Kidney epithelial cell (primary cell): ENCODE data around the gene ORAI1. TPM values are rescaled to one million over a fixed set of nuclear protein-coding genes. Genes with fewer than 3 reads are reported as not detected.

ENCODE experiments used
- DNase-seq: peaks from one replicate; pipeline ENCODE4 v3.0.0-alpha.2; 2010; ENCODE audit warnings: low read depth
- H3K27me3 ChIP-seq: 2 replicates; pipeline ENCODE4 v1.6.0; 2011; ENCODE audit warnings: low read length; ENCODE audit not compliant: control insufficient read depth, insufficient read depth
- H3K36me3 ChIP-seq: 2 replicates; pipeline ENCODE4 v1.5.1; 2011; ENCODE audit warnings: low read length; ENCODE audit not compliant: control insufficient read depth, insufficient read depth
- H3K4me3 ChIP-seq: 2 replicates; pipeline ENCODE4 v1.5.1; 2011; ENCODE audit warnings: low read depth, mild to moderate bottlenecking, control low read depth, low read length
- CTCF ChIP-seq: IDR thresholded peaks from 2 replicates; pipeline ENCODE4 v1.5.1; 2011; ENCODE audit warnings: mild to moderate bottlenecking, moderate library complexity, low read length, control low read depth, inconsistent platforms; ENCODE audit not compliant: insufficient read depth, poor library complexity, severe bottlenecking
- total RNA-seq: library from RNA; depleted of rRNA; stranded (reverse); fragments of >200 nt; gene quantifications from 2 replicates; pipeline ENCODE4 v1.2.3, GENCODE V29; 2015

Gene ORAI1
- total RNA-seq, 1 donor from 2014 or later: 11.9 TPM

- no peak for DNase-seq
- Histone ChIP-seq H3K4me3 (no peak overlapping the region), H3K36me3 (no peaks in the 10 kb centered on the region), H3K27me3 (no peaks in the 10 kb centered on the region)
- TF ChIP-seq CTCF: no peak
Observed at GRCh38 chr12:121590476-121591143, 35.7 kb upstream of the ORAI1 start.

- H3K36me3 ChIP-seq: no peaks in the 10 kb centered on the region
- no peak overlapping the region for H3K4me3 ChIP-seq
- TF ChIP-seq CTCF: no peak
- no peak for DNase-seq
- no peaks in the 10 kb centered on the region for H3K27me3 ChIP-seq
Observed at GRCh38 chr12:121592320-121592719, 34.0 kb upstream of the ORAI1 start.

GRCh38 chr12:121595520-121595919, 30.8 kb upstream of the ORAI1 start:
- Histone ChIP-seq H3K4me3 (no peak overlapping the region), H3K36me3 (no peaks in the 10 kb centered on the region), H3K27me3 (no peaks in the 10 kb centered on the region)
- DNase-seq: no peak
- TF ChIP-seq CTCF: no peak

GRCh38 chr12:121596526-121596925, 29.8 kb upstream of the ORAI1 start:
- Histone ChIP-seq H3K27me3 (no peaks in the 10 kb centered on the region), H3K4me3 (no peak overlapping the region), H3K36me3 (no peaks in the 10 kb centered on the region)
- no peak for DNase-seq
- TF ChIP-seq CTCF: no peak

GRCh38 chr12:121600702-121601336, 25.5 kb upstream of the ORAI1 start:
- TF ChIP-seq CTCF: no peak
- no peak for DNase-seq
- Histone ChIP-seq H3K36me3 (no peaks in the 10 kb centered on the region), H3K4me3 (no peak overlapping the region), H3K27me3 (no peaks in the 10 kb centered on the region)

GRCh38 chr12:121602766-121603165, 23.6 kb upstream of the ORAI1 start:
- Histone ChIP-seq H3K36me3 (no peaks in the 10 kb centered on the region), H3K27me3 (no peaks in the 10 kb centered on the region), H3K4me3 (no peak overlapping the region)
- DNase-seq: no peak
- no peak for TF ChIP-seq CTCF
